RWPE2 (cell line): ENCODE measurements around the gene SEC61B.

Experiments
- ATAC-seq: fragments of 200-7000 bp; cut with Tn5 transposase; 3 replicates; pipeline ENCODE4 v1.9.1; 2021; ENCODE audit warnings: low read depth
- DNase-seq: peaks from one replicate; pipeline ENCODE4 v3.0.0-alpha.2; 2020; ENCODE audit warnings: low spot score
- H3K27ac ChIP-seq: fragments of 450-650 bp; 2 replicates; pipeline ENCODE4 v1.5.1; 2017; ENCODE audit warnings: mild to moderate bottlenecking; ENCODE audit not compliant: poor library complexity, severe bottlenecking
- H3K27me3 ChIP-seq: fragments of 250-450 bp; sonication (Bioruptor Pico); 2 replicates; pipeline ENCODE4 v1.5.1; 2021; ENCODE audit warnings: mild to moderate bottlenecking, moderate library complexity; ENCODE audit not compliant: insufficient read depth, poor library complexity, severe bottlenecking
- H3K36me3 ChIP-seq: fragments of 250-450 bp; sonication (Bioruptor Pico); 2 replicates; pipeline ENCODE4 v1.5.1; 2020; ENCODE audit warnings: low read depth, mild to moderate bottlenecking, moderate library complexity
- H3K4me1 ChIP-seq: fragments of 250-450 bp; sonication (Bioruptor Pico); 2 replicates; pipeline ENCODE4 v1.5.1; 2021; ENCODE audit warnings: mild to moderate bottlenecking, moderate library complexity; ENCODE audit not compliant: insufficient read depth, poor library complexity, severe bottlenecking
- H3K4me3 ChIP-seq: fragments of 250-450 bp; sonication (Bioruptor Pico); 2 replicates; pipeline ENCODE4 v1.5.1; 2021; ENCODE audit warnings: mild to moderate bottlenecking, moderate library complexity; ENCODE audit not compliant: severe bottlenecking
- H3K9me3 ChIP-seq: fragments of 250-450 bp; sonication (Bioruptor Pico); 2 replicates; pipeline ENCODE4 v1.5.1; 2021; ENCODE audit warnings: mild to moderate bottlenecking, moderate library complexity; ENCODE audit not compliant: severe bottlenecking
- CTCF ChIP-seq: fragments of 450-650 bp; IDR thresholded peaks from one replicate; pipeline ENCODE4 v1.5.1; 2017; ENCODE audit warnings: mild to moderate bottlenecking, moderate library complexity; ENCODE audit not compliant: poor library complexity, severe bottlenecking

Gene SEC61B

DNA sequence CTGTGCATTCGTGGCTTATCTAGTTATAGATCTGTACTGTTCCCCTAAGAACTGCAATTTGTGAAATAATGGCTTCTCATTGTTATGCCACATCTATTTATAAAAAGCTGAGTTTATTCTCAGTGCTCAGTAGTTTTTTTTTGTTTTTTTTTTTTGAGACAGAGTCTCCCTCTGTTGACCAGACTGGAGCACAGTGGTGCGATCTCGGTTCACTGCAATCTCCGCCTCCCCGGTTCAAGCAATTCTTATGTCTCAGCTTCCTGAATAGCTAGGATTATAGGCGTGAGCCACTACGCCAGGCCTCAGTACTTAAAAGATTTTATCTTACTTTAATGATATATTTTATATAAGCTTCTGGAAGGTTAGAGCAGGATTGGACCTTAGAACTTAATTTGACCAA, 19.0 kb downstream of the SEC61B start:
- TF ChIP-seq CTCF, result no peak
- Histone ChIP-seq H3K36me3 (peaks cover 4% of the 10 kb centered on the region; the same call in 1 of the 2 replicates), H3K4me1 (no peaks in the 10 kb centered on the region), H3K27me3 (no peaks in the 10 kb centered on the region), H3K27ac (no peak overlapping the region), H3K9me3 (no peaks in the 10 kb centered on the region), H3K4me3 (no peak overlapping the region)
- ATAC-seq (no peak), DNase-seq (no peak)

- H3K27me3 ChIP-seq, result no peaks in the 10 kb centered on the region
- no peak overlapping the region for H3K27ac ChIP-seq
- no peaks in the 10 kb centered on the region for H3K9me3 ChIP-seq
- H3K4me3 ChIP-seq, result no peak overlapping the region
- no peak for ATAC-seq
- no peak for DNase-seq
- peaks cover 4% of the 10 kb centered on the region; the same call in 1 of the 2 replicates for H3K36me3 ChIP-seq
- no peaks in the 10 kb centered on the region for H3K4me1 ChIP-seq
- TF ChIP-seq CTCF, result no peak
Observed at GRCh38 chr9:99244344-99245260, 22.5 kb downstream of the SEC61B start.

- no peak for ATAC-seq
- DNase-seq, result no peak
- Histone ChIP-seq H3K27ac (no peak overlapping the region), H3K27me3 (no peaks in the 10 kb centered on the region), H3K4me3 (no peak overlapping the region), H3K4me1 (no peaks in the 10 kb centered on the region), H3K36me3 (no peaks in the 10 kb centered on the region), H3K9me3 (no peaks in the 10 kb centered on the region)
- TF ChIP-seq CTCF, result no peak
Observed at GRCh38 chr9:99249619-99250018, 27.5 kb downstream of the SEC61B start.

DNA sequence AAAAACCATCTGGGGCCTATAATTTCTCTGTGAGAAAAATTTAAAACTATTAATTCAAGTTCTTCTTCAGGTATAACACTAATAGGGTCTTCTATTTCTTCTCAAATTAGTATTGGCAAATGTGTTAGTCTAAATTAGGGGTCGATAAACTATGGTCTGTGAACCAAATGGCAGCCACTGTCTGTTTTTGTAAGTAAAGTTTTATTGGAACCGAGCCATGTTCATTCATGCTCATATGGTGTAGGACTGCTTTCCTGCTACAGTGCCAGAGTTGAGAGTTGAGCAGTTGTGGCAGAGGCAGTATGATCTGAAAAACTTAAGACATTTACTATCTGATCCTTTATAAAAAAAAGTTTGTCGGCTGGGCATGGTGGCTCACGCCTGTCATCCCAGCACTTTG, 29.1 kb downstream of the SEC61B start:
- TF ChIP-seq CTCF, result no peak

DNA sequence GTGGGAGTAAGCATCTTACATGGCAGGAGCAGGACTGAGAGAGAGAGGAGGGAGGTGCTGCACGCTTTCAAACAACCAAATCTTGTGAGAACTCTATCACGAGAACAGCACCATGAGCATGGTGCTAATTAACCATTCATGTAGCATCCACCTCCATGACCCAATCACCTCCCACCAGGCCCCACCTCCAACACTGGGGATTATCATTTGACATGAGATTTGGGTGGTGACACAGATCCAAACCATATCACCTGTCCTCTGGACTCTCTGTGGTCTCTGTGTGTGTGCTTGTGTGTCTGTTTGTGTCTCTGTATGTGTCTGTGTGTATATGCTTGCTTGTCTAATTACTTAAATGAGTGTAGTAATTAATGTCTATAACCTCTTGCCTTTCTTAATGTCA, 31.1 kb downstream of the SEC61B start:
- no peak for ATAC-seq
- Histone ChIP-seq H3K9me3 (no peaks in the 10 kb centered on the region), H3K36me3 (no peaks in the 10 kb centered on the region), H3K4me3 (no peak overlapping the region), H3K27me3 (no peaks in the 10 kb centered on the region), H3K4me1 (no peaks in the 10 kb centered on the region), H3K27ac (no peak overlapping the region)
- no peak for DNase-seq
- TF ChIP-seq CTCF, result no peak

More for the DNA sequence above, 29.1 kb downstream of the SEC61B start:
- Histone ChIP-seq H3K4me3 (no peak overlapping the region), H3K36me3 (no peaks in the 10 kb centered on the region), H3K4me1 (no peaks in the 10 kb centered on the region), H3K9me3 (no peaks in the 10 kb centered on the region), H3K27me3 (no peaks in the 10 kb centered on the region), H3K27ac (no peak overlapping the region)
- DNase-seq (no peak), ATAC-seq (no peak)
